ENCODE results near the gene NLRP6. TPM values are rescaled to one million over a fixed set of nuclear protein-coding genes. Genes with fewer than 3 reads are reported as not detected.

Gene NLRP6
- total RNA-seq, 4 donors from 2014 or later = 1.8 to 2.1 TPM; not detected in 2

DNA sequence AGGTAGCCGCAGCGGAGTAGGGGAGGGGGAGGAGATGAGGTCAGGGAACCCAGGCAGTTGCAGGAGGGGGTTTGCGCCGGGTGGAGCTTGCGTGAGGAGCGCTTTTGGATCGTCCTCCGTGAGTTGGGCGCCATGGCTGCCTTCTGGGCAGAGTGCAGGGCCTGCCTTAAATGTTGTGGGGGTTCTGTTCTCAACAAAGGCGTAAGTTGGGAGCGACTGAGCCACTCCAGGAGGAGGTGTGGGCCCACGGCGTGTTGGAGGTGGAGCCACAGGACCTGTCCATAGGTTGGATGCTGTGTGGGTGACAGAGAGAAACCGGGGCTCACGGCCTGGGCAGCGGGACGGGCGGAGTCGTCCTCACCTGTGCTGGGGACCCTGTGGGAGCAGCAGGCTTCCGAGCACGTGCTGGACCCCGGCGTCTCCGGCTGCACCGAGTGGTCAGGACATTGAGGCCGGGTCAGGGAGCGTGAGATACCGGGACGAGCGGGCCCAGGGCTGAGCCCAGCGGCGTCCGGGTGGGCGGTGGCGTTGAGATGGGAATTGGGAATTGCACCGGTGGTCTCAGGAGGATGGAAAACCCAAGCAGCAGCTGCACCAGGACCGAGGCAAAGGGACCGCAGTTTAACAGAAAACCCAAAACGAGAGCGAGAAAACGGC is 9.7 kb downstream of the NLRP6 start:
- in situ Hi-C loops (cut with MboI; ENCODE audit: low pct_ligation_motif_present in 1 of 4, low pct_unique_long_range_greater_than_20kb in 1 of 4, low sequenced_read_pairs in 3 of 4) = no loop called here
- H3K36me3 ChIP-seq = no peaks in the 10 kb centered on the region
- DNase-seq = peak; percentile 42
- intact Hi-C loops (cut with DNase I; ENCODE audit: low total_unique reads) = no loop called here
- H3K27me3 ChIP-seq = peaks cover 29% of the 10 kb centered on the region
- H3K27ac ChIP-seq = peak overlapping the region; percentile 73 to 81 (median 74)
- H3K9me3 ChIP-seq = no peaks in the 10 kb centered on the region
- peaks cover 0 to 19% (median 15%) of the 10 kb centered on the region in 4 donors for H3K4me1 ChIP-seq
- TF ChIP-seq POLR2A (IDR thresholded peaks at IDR 0.05) = no peak
- TF ChIP-seq POLR2AphosphoS5 (IDR thresholded peaks at IDR 0.05) = no peak
- TF ChIP-seq, protein P1, sequence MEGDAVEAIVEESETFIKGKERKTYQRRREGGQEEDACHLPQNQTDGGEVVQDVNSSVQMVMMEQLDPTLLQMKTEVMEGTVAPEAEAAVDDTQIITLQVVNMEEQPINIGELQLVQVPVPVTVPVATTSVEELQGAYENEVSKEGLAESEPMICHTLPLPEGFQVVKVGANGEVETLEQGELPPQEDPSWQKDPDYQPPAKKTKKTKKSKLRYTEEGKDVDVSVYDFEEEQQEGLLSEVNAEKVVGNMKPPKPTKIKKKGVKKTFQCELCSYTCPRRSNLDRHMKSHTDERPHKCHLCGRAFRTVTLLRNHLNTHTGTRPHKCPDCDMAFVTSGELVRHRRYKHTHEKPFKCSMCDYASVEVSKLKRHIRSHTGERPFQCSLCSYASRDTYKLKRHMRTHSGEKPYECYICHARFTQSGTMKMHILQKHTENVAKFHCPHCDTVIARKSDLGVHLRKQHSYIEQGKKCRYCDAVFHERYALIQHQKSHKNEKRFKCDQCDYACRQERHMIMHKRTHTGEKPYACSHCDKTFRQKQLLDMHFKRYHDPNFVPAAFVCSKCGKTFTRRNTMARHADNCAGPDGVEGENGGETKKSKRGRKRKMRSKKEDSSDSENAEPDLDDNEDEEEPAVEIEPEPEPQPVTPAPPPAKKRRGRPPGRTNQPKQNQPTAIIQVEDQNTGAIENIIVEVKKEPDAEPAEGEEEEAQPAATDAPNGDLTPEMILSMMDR (IDR thresholded peaks at IDR 0.05) = no peak
- no peak for TF ChIP-seq EP300 (IDR thresholded peaks at IDR 0.05; ENCODE audit: low read depth)
- H3K4me3 ChIP-seq = peak overlapping the region; percentile 57 to 83 (median 80)
- WGBS, 2 donors (ENCODE audit: low coverage in 1 of 2) = 18 to 19% methylated on average over 12 to 39 of the region's 41 CpGs

DNA sequence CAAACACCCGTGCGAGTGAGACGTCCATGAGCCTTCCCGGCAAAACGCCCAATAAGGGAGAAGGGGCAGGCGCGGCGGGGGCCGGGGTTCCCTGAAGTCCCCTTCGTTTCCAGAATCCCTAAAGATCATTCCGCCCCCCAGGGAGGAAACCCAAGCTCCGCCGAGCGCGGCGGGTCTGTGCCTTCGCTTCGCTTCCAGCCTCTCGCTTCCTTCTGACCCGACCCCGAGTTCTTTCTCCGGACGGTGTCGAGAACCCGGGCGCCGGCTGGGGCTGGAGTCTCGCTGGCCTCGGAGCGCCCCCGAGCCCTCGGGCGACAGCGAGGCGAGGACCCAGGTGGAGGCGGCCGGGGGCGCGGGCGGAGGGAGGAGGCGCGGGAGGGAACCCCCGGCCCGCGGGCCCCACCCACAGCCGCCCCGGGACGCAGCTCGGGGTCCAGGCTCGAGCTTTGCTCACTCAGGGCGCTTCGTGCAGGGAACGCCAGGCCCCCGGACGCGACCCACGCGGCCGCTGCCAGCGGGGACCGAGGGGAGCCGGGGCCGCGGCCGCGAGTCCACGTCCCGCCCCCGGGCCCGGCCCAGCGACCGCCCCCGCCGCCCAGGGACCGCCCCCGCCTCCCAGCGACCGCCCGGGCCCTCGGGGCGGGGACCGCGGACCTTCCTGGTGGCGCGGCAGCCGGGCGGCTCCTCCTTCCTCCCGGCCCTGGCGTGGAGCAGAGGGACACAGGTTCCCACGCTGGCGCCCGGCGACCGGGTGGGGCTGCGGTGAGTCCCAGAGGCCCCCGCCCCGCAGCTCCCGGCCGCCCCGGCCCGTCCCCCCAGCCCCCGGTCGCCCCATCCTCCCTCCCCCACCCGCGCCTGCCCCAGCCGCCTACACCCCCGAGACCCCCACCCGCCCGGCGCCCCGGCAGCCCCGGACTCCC is 10.5 kb downstream of the NLRP6 start, which contains the start of gene PGGHG:
PGGHG (plus strand) TSS at position 649 of the 920 bp plus-strand sequence. CDS start 691 bp downstream, outside the sequence.
- Histone ChIP-seq H3K36me3 (no peaks in the 10 kb centered on the region), H3K4me1 (peaks cover 0 to 19% (median 15%) of the 10 kb centered on the region in 4 donors), H3K27ac (peak within 1 kb of the TSS; percentile 73 to 81 (median 76)), H3K27me3 (peaks cover 27% of the 10 kb centered on the region), H3K9me3 (no peaks in the 10 kb centered on the region), H3K4me3 (peak within 1 kb of the TSS; percentile 57 to 83 (median 80))
- 1% methylated on average over 85 of the region's 112 CpGs; no CpG with 5 or more reads in 1 of the 2 donors for WGBS, 2 donors (ENCODE audit: low coverage in 1 of 2)
- in situ Hi-C loops (cut with MboI; ENCODE audit: low pct_ligation_motif_present in 1 of 4, low pct_unique_long_range_greater_than_20kb in 1 of 4, low sequenced_read_pairs in 3 of 4) (no loop called here), intact Hi-C loops (cut with DNase I; ENCODE audit: low total_unique reads) (no loop called here)
- TF ChIP-seq, protein P1 (IDR thresholded peaks at IDR 0.05) = no peak
- TF ChIP-seq POLR2AphosphoS5 (IDR thresholded peaks at IDR 0.05) = peak in 1 of 3 donors; percentile 42
- DNase-seq = peak; percentile 87

DNA sequence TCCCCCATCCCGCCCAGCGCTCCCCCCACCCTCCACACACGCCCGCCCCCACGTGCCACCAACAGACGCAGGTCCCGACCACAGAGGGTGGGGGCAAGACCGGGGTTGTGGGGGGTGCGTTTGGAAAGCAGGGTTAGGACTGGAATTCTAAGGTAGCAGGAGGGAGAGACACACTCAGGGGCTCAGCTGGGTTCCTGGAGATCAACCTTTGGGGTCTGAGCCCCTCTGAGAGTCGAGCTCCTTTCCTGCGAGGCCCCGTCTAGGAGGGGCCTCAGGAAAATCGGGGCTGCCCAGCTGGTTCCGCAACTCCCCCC is 11.1 kb downstream of the NLRP6 start:
- intact Hi-C loops (cut with DNase I; ENCODE audit: low total_unique reads) = no loop called here

DNA sequence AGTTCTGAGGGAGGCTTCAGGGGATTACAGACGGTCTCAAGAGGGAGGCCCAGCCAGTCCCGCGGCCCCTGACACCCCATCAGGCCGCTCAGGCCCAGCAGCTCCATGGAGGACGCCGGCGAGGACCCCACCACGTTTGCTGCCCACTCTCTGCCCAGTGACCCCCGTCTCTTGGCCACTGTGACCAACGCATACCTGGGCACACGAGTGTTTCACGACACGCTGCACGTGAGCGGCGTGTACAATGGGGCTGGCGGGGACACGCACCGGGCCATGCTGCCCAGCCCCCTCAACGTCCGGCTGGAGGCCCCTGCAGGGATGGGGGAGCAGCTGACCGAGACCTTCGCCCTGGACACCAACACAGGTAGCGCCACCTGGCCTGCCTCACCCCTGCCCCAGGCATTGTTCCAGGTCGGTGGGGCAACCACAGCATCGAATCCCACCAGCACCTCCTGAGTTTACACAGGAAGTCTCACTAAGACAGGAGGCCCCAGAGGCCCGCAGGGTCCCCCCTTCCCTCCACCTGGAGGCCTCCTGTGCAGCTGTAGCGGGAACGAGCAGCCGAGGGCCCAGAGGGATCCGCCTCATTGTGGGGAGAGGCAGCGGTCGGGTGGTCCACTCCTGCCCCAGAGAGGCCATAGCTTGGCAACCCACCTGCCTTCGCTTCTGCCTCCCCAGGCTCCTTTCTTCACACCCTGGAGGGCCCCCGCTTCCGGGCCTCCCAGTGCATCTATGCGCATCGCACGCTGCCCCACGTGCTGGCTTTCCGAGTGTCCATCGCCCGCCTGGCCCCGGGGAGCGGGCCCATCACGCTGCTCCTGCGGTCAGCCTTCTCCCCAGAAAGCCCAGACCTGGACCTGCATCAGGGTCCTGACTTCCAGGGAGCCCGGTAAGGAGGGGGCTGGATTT is 11.8 kb downstream of the NLRP6 start:
- peak; percentile 13 for DNase-seq
- in situ Hi-C loops (cut with MboI; ENCODE audit: low pct_ligation_motif_present in 1 of 4, low pct_unique_long_range_greater_than_20kb in 1 of 4, low sequenced_read_pairs in 3 of 4) = no loop called here
- no peaks in the 10 kb centered on the region for H3K36me3 ChIP-seq
- intact Hi-C loops (cut with DNase I; ENCODE audit: low total_unique reads) = no loop called here
- WGBS, 2 donors (ENCODE audit: low coverage in 1 of 2) = 87% methylated on average over 47 of the region's 48 CpGs; no CpG with 5 or more reads in 1 of the 2 donors
- H3K9me3 ChIP-seq = no peaks in the 10 kb centered on the region
- H3K4me3 ChIP-seq = peak overlapping the region in 3 of 4 donors; percentile 59 to 82 (median 79)
- TF ChIP-seq POLR2AphosphoS5 (IDR thresholded peaks at IDR 0.05) = no peak
- TF ChIP-seq, protein P1 (IDR thresholded peaks at IDR 0.05) = no peak
- no peak for TF ChIP-seq EP300 (IDR thresholded peaks at IDR 0.05; ENCODE audit: low read depth)
- TF ChIP-seq POLR2A (IDR thresholded peaks at IDR 0.05) = no peak
- peaks cover 0 to 19% (median 15%) of the 10 kb centered on the region in 4 donors for H3K4me1 ChIP-seq
- H3K27ac ChIP-seq = peak overlapping the region in 3 of 4 donors; percentile 75 to 81 (median 77)
- H3K27me3 ChIP-seq = peaks cover 17% of the 10 kb centered on the region

More for the DNA sequence above, 11.1 kb downstream of the NLRP6 start:
- Histone ChIP-seq H3K4me1 (peaks cover 0 to 19% (median 15%) of the 10 kb centered on the region in 4 donors), H3K4me3 (peak overlapping the region; percentile 57 to 82 (median 69)), H3K27ac (peak overlapping the region; percentile 73 to 81 (median 76)), H3K27me3 (peaks cover 22% of the 10 kb centered on the region), H3K9me3 (no peaks in the 10 kb centered on the region), H3K36me3 (no peaks in the 10 kb centered on the region)
- no CpG with 5 or more reads among the region's 14 CpGs for WGBS, 2 donors (ENCODE audit: low coverage in 1 of 2)
- in situ Hi-C loops (cut with MboI; ENCODE audit: low pct_ligation_motif_present in 1 of 4, low pct_unique_long_range_greater_than_20kb in 1 of 4, low sequenced_read_pairs in 3 of 4) = no loop called here
- no peak for TF ChIP-seq POLR2A (IDR thresholded peaks at IDR 0.05)
- no peak for TF ChIP-seq EP300 (IDR thresholded peaks at IDR 0.05; ENCODE audit: low read depth)
- TF ChIP-seq POLR2AphosphoS5 (IDR thresholded peaks at IDR 0.05) = no peak
- DNase-seq = peak; percentile 20

Measured in transverse colon (tissue), 4 donors.